A549 (cell line): ENCODE results near the gene PIN1. TPM values are rescaled to one million over a fixed set of nuclear protein-coding genes. Genes with fewer than 3 reads are reported as not detected.

ENCODE experiments used
- ATAC-seq, 2 experiments: fragments of 200-7000 bp in 1 of 2; fragments of >200 bp in 1 of 2; cut with Nextera tagmentation in 1 of 2; cut with Tn5 transposase in 1 of 2; 3 replicates each; pipeline versions ENCODE4 v1.8.0 to v1.9.1; 2018 to 2020; ENCODE audit warnings: mild to moderate bottlenecking in 1 of 2, moderate library complexity in 1 of 2
- CTCF ChIA-PET: fragments of 300-600 bp; sonication (Branson Sonifier 250); formaldehyde crosslinking; extraction: SDS; loops from one replicate; lab custom pipeline; 2021; ENCODE audit warnings: antibody characterized with exemption, inconsistent platforms; lab: Yijun Ruan, JAX
- POLR2A ChIA-PET: fragments of 350-600 bp; formaldehyde crosslinking; extraction: SDS; loops from one replicate; lab custom pipeline; 2021; ENCODE audit warnings: antibody characterized with exemption, inconsistent platforms; lab: Yijun Ruan, JAX
- DNase-seq, 2 experiments: peaks; one replicate each; pipeline versions ENCODE4 v3.0.0 to v3.0.0-alpha.2; 2011 to 2016; ENCODE audit warnings: low read depth in 1 of 2, low spot score in 1 of 2
- FAIRE-seq: peaks from 2 replicates; lab custom pipeline; 2011; peaks lifted over from hg19 to GRCh38; lab: Jason Lieb, UNC
- H3K27ac ChIP-seq, 2 experiments: fragments of >200 bp; sonication (Bioruptor Twin); formaldehyde crosslinking; 3 replicates each; pipeline ENCODE4 v1.5.1; 2016 to 2017
- H3K4me1 ChIP-seq: fragments of >200 bp; sonication (Bioruptor Twin); formaldehyde crosslinking; 3 replicates; pipeline ENCODE4 v1.6.1; 2016
- H3K4me2 ChIP-seq: fragments of >200 bp; sonication (Bioruptor Twin); formaldehyde crosslinking; 3 replicates; pipeline ENCODE4 v1.6.1; 2016
- H3K4me3 ChIP-seq: fragments of >200 bp; sonication (Bioruptor Twin); formaldehyde crosslinking; 3 replicates; pipeline ENCODE4 v1.5.1; 2016
- H3K9me3 ChIP-seq: fragments of >200 bp; sonication (Bioruptor Twin); formaldehyde crosslinking; 3 replicates; pipeline ENCODE4 v1.6.1; 2016
- ATOH8 ChIP-seq: fragments of 250-450 bp; sonication (Bioruptor Pico); IDR thresholded peaks from 2 replicates; pipeline ENCODE4 v1.5.0; 2020; ENCODE audit warnings: low read depth, mild to moderate bottlenecking, moderate library complexity
- BHLHE40 ChIP-seq: IDR thresholded peaks from 2 replicates; pipeline ENCODE4 v1.6.1; 2012; ENCODE audit warnings: low read depth, low read length, inconsistent platforms
- CBX2 ChIP-seq: fragments of 200-600 bp; sonication (generic); IDR thresholded peaks from 2 replicates; pipeline ENCODE4 v1.6.1; 2016; ENCODE audit warnings: low read depth, mild to moderate bottlenecking, borderline replicate concordance
- CBX8 ChIP-seq: fragments of 200-600 bp; sonication (generic); IDR thresholded peaks from 2 replicates; pipeline ENCODE4 v1.6.1; 2016
- CEBPB ChIP-seq, 2 experiments: fragments of >200 bp in 1 of 2; sonication (Bioruptor Twin) in 1 of 2; formaldehyde crosslinking in 1 of 2; IDR thresholded peaks; 2 replicates each; pipeline ENCODE4 v1.6.1; 2012 to 2016
- CHD4 ChIP-seq: fragments of 200-600 bp; sonication (generic); IDR thresholded peaks from 2 replicates; pipeline ENCODE4 v1.6.1; 2016; ENCODE audit warnings: antibody characterized with exemption, mild to moderate bottlenecking, borderline replicate concordance
- CTCF ChIP-seq: fragments of >200 bp; sonication (Bioruptor Twin); formaldehyde crosslinking; IDR thresholded peaks from 3 replicates; pipeline ENCODE4 v1.5.1; 2016
- ELK1 ChIP-seq: fragments of 150-350 bp; IDR thresholded peaks from 2 replicates; pipeline ENCODE4 v1.6.1; 2014; ENCODE audit warnings: low read depth, mild to moderate bottlenecking, low read length
- HDAC2 ChIP-seq: fragments of 200-600 bp; sonication (generic); IDR thresholded peaks from 2 replicates; pipeline ENCODE4 v1.6.1; 2016
- HEYL ChIP-seq: fragments of 250-450 bp; sonication (Bioruptor Pico); IDR thresholded peaks from 2 replicates; pipeline ENCODE4 v1.8.0; 2021; ENCODE audit warnings: mild to moderate bottlenecking, moderate library complexity
- HOXA7 ChIP-seq: fragments of 250-450 bp; sonication (Bioruptor Pico); IDR thresholded peaks from 2 replicates; pipeline ENCODE4 v1.5.0; 2020; ENCODE audit warnings: mild to moderate bottlenecking, moderate library complexity
- HOXB5 ChIP-seq: fragments of 250-450 bp; sonication (Bioruptor Pico); IDR thresholded peaks from 2 replicates; pipeline ENCODE4 v1.5.0; 2020; ENCODE audit warnings: mild to moderate bottlenecking, moderate library complexity
- JUNB ChIP-seq: fragments of >200 bp; sonication (Bioruptor Twin); formaldehyde crosslinking; IDR thresholded peaks from 2 replicates; pipeline ENCODE4 v1.6.1; 2016
- KDM1A ChIP-seq: fragments of 200-600 bp; sonication (generic); IDR thresholded peaks from 2 replicates; pipeline ENCODE4 v1.6.1; 2016; ENCODE audit warnings: low read depth, mild to moderate bottlenecking
- MAZ ChIP-seq: fragments of 150-350 bp; IDR thresholded peaks from 2 replicates; pipeline ENCODE4 v1.6.1; 2014; ENCODE audit warnings: antibody characterized with exemption, low read depth, low read length, borderline replicate concordance
- PBX3 ChIP-seq: IDR thresholded peaks from 2 replicates; pipeline ENCODE4 v1.6.1; 2012
- REST ChIP-seq: fragments of 200-600 bp; sonication (generic); IDR thresholded peaks from 2 replicates; pipeline ENCODE4 v1.6.1; 2016; ENCODE audit warnings: antibody characterized with exemption, mild to moderate bottlenecking, moderate library complexity
- RFX5 ChIP-seq: fragments of 450-650 bp; IDR thresholded peaks from 2 replicates; pipeline ENCODE4 v1.7.1; 2014; ENCODE audit warnings: antibody characterized with exemption, mild to moderate bottlenecking, moderate library complexity
- RNF2 ChIP-seq: fragments of 200-600 bp; sonication (generic); IDR thresholded peaks from 2 replicates; pipeline ENCODE4 v1.6.1; 2016; ENCODE audit warnings: low read depth, mild to moderate bottlenecking, antibody characterized with exemption, moderate library complexity, borderline replicate concordance
- SMC3 ChIP-seq: fragments of >200 bp; sonication (Bioruptor Twin); formaldehyde crosslinking; IDR thresholded peaks from 3 replicates; pipeline ENCODE4 v1.6.1; 2018; ENCODE audit warnings: inconsistent platforms
- SREBF2 ChIP-seq: fragments of 450-650 bp; IDR thresholded peaks from 2 replicates; pipeline ENCODE4 v1.6.1; 2014; ENCODE audit warnings: mild to moderate bottlenecking, moderate library complexity
- TFCP2L1 ChIP-seq: fragments of 250-450 bp; sonication (Bioruptor Pico); IDR thresholded peaks from 2 replicates; pipeline ENCODE4 v1.5.0; 2021; ENCODE audit warnings: mild to moderate bottlenecking
- ZC3H11A ChIP-seq: fragments of 450-650 bp; IDR thresholded peaks from 2 replicates; pipeline ENCODE4 v1.6.1; 2014; ENCODE audit warnings: antibody characterized with exemption, mild to moderate bottlenecking
- ZNF302 ChIP-seq: fragments of 250-450 bp; sonication (Bioruptor Pico); IDR thresholded peaks from 2 replicates; pipeline ENCODE4 v1.9.0; 2021; ENCODE audit warnings: inconsistent platforms, mild to moderate bottlenecking, moderate library complexity
- WGBS: methylation state at CpG from one replicate; pipeline ENCODE4 v1.1.6; 2017; ENCODE audit errors: missing lambda C conversion rate; 5-methylcytosine and 5-hydroxymethylcytosine counted together
- polyA plus RNA-seq, 4 experiments: library from polyadenylated mRNA; depleted of rRNA in 3 of 4; stranded (reverse); fragments of >200 nt; fragmentation: RNase III in 1 of 4; extraction: RNeasy Plus Mini Kit Qiagen cat#74134 plus additional on column Dnase treatment in 1 of 4; gene quantifications; 2 replicates in 3 of 4; 3 replicates in 1 of 4; pipeline ENCODE4 v1.2.3, GENCODE V29; 2011 to 2017

PIN1 gene
- polyA plus RNA-seq, 2 of the 4 experiments (the other 2 are of a cell fraction), result 30.0 to 58.5 TPM

- Histone ChIP-seq H3K27ac (peak overlapping the region; percentile 86 to 91), H3K4me2 (peak overlapping the region; percentile 95), H3K4me3 (peak overlapping the region; percentile 67), H3K4me1 (peaks cover 9% of the 10 kb centered on the region; the same call in 2 of the 3 replicates), H3K9me3 (no peaks in the 10 kb centered on the region)
- TF ChIP-seq ATOH8, result no peak
- no peak for TF ChIP-seq SREBF2
- TF ChIP-seq CBX8, result no peak
- TF ChIP-seq REST, result no peak
- TF ChIP-seq PBX3, result no peak
- no peak for TF ChIP-seq SMC3
- no peak for TF ChIP-seq HEYL (CRISPR knock-in tag)
- no peak for TF ChIP-seq ZC3H11A
- TF ChIP-seq HOXB5 (CRISPR knock-in tag), result no peak
- TF ChIP-seq TFCP2L1 (CRISPR knock-in tag), result no peak
- TF ChIP-seq CHD4, result no peak
- TF ChIP-seq CEBPB (IDR thresholded peaks at IDR 0.05), result no peak
- no peak for TF ChIP-seq HOXA7
- ChIA-PET POLR2A (interaction anchor here (0.5 to 2.0 kb wide), 2 partner anchors 10 to 63 kb away, joined by 5 to 11 read pairs; partner anchors contain the start of gene FBXL12), CTCF (interaction anchor here (0.6 kb wide), 1 partner anchor 55 kb away, joined by 4 read pairs; no protein-coding TSS in a partner anchor)
- DNase-seq (no peak), FAIRE-seq (no peak), ATAC-seq (no peak; a peak in 1 of 6 replicates)
- WGBS, result 41% methylated on average over 13 of the region's 13 CpGs
Measured at GRCh38 chr19:9828551-9829063, 6.5 kb upstream of the PIN1 start.

- TF ChIP-seq BHLHE40 (no peak), RNF2 (no peak), ZNF302 (CRISPR knock-in tag) (no peak), RFX5 (no peak), JUNB (no peak), MAZ (no peak), CBX2 (no peak), KDM1A (peak; percentile 96), ELK1 (no peak), HDAC2 (0 out of 2 replicates have a peak, but pooled peaks have one; percentile 61), CBX8 (no peak), HOXA7 (no peak), PBX3 (no peak), ATOH8 (no peak), CTCF (no peak)
- DNase-seq (no peak), ATAC-seq (peak in 1 of 2 experiments; percentile 8; a peak in 1 of 6 replicates), FAIRE-seq (no peak)
- POLR2A ChIA-PET, result no interaction called here
- H3K9me3 ChIP-seq, result no peaks in the 10 kb centered on the region
- 67% methylated on average over 6 of the region's 6 CpGs for WGBS
- peak overlapping the region; percentile 87; the same call in 1 of the 3 replicates for H3K4me3 ChIP-seq
- H3K4me2 ChIP-seq, result no peak overlapping the region
- peaks cover 8% of the 10 kb centered on the region for H3K4me1 ChIP-seq
- H3K27ac ChIP-seq, result no peak overlapping the region
- CTCF ChIA-PET, result interaction anchor here (1.0 to 1.4 kb wide), 3 partner anchors 10 to 82 kb away, joined by 3 to 4 read pairs (median 3); no protein-coding TSS in a partner anchor
Measured at GRCh38 chr19:9834307-9834725, 802 bp upstream of the PIN1 start.
